MG63 (cell line): ENCODE results near the gene C17orf75. TPM values are rescaled to one million over a fixed set of nuclear protein-coding genes. Genes with fewer than 3 reads are reported as not detected.
"Not testable (repeated sequence)": the region's sequence is repeated elsewhere in the genome, so short reads cannot be mapped to it uniquely, and the experiment has no call there.

ENCODE experiments used
- DNase-seq: peaks from one replicate; pipeline ENCODE4 v3.0.0-alpha.2; 2020
- H3K27me3 ChIP-seq: fragments of 250-450 bp; sonication (Bioruptor Pico); 2 replicates; pipeline ENCODE4 v1.5.1; 2020; ENCODE audit warnings: mild to moderate bottlenecking, moderate library complexity
- H3K36me3 ChIP-seq: fragments of 250-450 bp; sonication (Bioruptor Pico); 2 replicates; pipeline ENCODE4 v1.5.1; 2020; ENCODE audit warnings: mild to moderate bottlenecking, moderate library complexity
- H3K4me3 ChIP-seq: fragments of 250-450 bp; sonication (Bioruptor Pico); 2 replicates; pipeline ENCODE4 v1.5.1; 2020; ENCODE audit warnings: mild to moderate bottlenecking, moderate library complexity
- H3K9me3 ChIP-seq: fragments of 250-450 bp; sonication (Bioruptor Pico); 2 replicates; pipeline ENCODE4 v1.5.1; 2020; ENCODE audit warnings: mild to moderate bottlenecking, moderate library complexity
- total RNA-seq: library from RNA; depleted of rRNA; stranded (reverse); fragments of >200 nt; shearing (Covaris generic); gene quantifications from 2 replicates; pipeline ENCODE4 v1.2.3, GENCODE V29; 2014; ENCODE audit warnings: low replicate concordance; rRNA removed

Gene C17orf75, protein sequence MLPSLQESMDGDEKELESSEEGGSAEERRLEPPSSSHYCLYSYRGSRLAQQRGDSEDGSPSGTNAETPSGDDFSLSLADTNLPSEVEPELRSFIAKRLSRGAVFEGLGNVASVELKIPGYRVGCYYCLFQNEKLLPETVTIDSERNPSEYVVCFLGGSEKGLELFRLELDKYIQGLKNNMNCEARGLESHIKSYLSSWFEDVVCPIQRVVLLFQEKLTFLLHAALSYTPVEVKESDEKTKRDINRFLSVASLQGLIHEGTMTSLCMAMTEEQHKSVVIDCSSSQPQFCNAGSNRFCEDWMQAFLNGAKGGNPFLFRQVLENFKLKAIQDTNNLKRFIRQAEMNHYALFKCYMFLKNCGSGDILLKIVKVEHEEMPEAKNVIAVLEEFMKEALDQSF
- 24.7 and 35.4 TPM in 2 replicates for total RNA-seq

GRCh38 chr17:32341857-32342602 is at the start of gene C17orf75:
TSS of gene C17orf75 (minus strand) at chr17:32342173. CDS start at chr17:32342139, 34 bp downstream.
- peak within 1 kb of the TSS; percentile 70 for H3K4me3 ChIP-seq
- no peaks in the 10 kb centered on the region for H3K9me3 ChIP-seq
- DNase-seq, result peak; percentile 86
- no peaks in the 10 kb centered on the region for H3K27me3 ChIP-seq
- peaks cover 25% of the 10 kb centered on the region for H3K36me3 ChIP-seq

GRCh38 chr17:32388613-32389459 is 46.9 kb upstream of the C17orf75 start:
- no peaks in the 10 kb centered on the region for H3K27me3 ChIP-seq
- no peak overlapping the region for H3K4me3 ChIP-seq
- DNase-seq, result no peak
- no peaks in the 10 kb centered on the region for H3K9me3 ChIP-seq
- H3K36me3 ChIP-seq, result peaks cover 56% of the 10 kb centered on the region

DNA sequence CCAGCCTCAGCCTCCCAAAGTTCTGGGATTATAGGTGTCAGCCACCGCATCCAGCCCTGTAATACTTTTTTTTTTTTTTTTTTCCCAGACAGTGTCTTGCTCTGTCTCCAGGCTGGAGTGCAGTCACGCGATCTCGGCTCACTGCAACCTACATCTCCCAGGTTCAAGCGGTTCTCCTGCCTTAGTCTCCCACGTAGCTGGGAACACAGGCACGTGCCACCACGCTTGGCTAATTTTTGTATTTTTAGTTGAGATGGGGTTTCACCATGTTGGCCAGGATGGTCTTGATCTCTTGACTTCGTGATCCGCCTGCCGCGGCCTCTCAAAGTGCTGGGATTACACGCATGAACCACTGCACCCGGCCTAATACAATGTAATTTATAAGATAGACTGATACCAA is 46.2 kb upstream of the C17orf75 start:
- DNase-seq, H3K27me3 ChIP-seq, H3K9me3 ChIP-seq, H3K4me3 ChIP-seq: not testable (repeated sequence)
- H3K36me3 ChIP-seq, result peaks cover 59% of the 10 kb centered on the region

DNA sequence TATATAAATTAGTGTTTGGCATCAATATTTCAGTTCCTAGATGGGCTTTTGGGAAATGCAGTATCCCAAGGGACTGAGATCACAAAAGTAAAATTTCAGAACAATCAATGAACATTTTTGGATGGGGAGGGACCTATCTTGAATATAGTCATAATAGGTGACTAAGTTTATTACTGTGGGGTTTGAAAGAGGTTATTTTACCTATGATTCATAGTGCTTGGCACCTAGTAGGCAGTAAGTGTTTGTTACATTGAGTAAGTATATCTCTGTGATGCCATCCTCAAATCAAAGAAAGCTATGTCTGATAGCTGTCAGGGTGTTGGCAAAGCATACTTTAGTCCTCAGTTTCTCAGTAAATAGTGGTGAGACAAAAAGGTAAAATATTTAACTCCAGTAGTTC is 44.9 kb upstream of the C17orf75 start:
- DNase-seq, result no peak
- peaks cover 72% of the 10 kb centered on the region for H3K36me3 ChIP-seq
- H3K27me3 ChIP-seq, result no peaks in the 10 kb centered on the region
- H3K4me3 ChIP-seq, result no peak overlapping the region
- H3K9me3 ChIP-seq, result no peaks in the 10 kb centered on the region

- peaks cover 75% of the 10 kb centered on the region for H3K36me3 ChIP-seq
- no peak for DNase-seq
- H3K27me3 ChIP-seq, result no peaks in the 10 kb centered on the region
- no peaks in the 10 kb centered on the region for H3K9me3 ChIP-seq
- no peak overlapping the region for H3K4me3 ChIP-seq
Measured at GRCh38 chr17:32385971-32386370, 44.0 kb upstream of the C17orf75 start.

GRCh38 chr17:32385121-32385520 is 43.1 kb upstream of the C17orf75 start:
- Histone ChIP-seq H3K36me3 (peaks cover 80% of the 10 kb centered on the region), H3K9me3 (no peaks in the 10 kb centered on the region), H3K27me3 (no peaks in the 10 kb centered on the region), H3K4me3 (no peak overlapping the region)
- DNase-seq, result no peak

GRCh38 chr17:32383926-32384434 is 42.0 kb upstream of the C17orf75 start:
- H3K27me3 ChIP-seq, result no peaks in the 10 kb centered on the region
- H3K36me3 ChIP-seq, result peaks cover 87% of the 10 kb centered on the region
- no peak overlapping the region for H3K4me3 ChIP-seq
- no peaks in the 10 kb centered on the region for H3K9me3 ChIP-seq
- DNase-seq, result no peak

DNA sequence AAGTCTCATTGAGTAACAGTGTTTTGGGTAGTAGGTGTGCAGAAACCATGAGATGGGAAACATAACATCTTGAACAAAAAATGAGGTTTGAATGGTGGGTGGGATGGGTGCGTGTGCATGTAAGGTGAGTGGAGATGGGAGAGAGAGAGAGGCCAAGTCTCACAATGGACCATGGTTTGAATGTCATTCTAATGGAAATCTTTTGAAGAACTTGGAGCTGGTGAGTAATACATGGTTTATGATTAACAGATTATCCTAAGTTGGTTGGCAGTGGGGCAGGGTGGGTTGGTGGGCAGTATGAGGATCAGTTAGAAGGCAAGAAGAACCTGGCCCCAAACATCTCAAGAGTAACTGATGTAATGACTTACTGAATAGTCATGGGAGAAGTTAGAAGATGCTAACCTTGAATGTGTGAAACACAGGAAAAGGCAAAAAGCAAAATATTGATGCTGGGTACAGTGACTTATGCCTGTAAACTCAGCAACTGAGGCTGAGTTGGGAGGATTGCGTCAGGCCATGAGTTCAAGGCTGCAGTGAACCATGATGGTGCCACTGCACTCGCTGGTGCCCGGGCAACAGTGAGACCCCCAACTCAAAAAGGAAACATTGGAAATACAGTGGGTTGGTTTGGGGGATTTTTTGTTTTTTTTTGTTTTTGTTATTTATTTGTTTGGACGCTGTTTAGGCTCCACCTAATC is 40.7 kb upstream of the C17orf75 start:
- no peaks in the 10 kb centered on the region for H3K9me3 ChIP-seq
- no peak for DNase-seq
- H3K27me3 ChIP-seq, result no peaks in the 10 kb centered on the region
- no peak overlapping the region for H3K4me3 ChIP-seq
- peaks cover 91% of the 10 kb centered on the region for H3K36me3 ChIP-seq

GRCh38 chr17:32370426-32370825 is 28.5 kb upstream of the C17orf75 start:
- peaks cover 96% of the 10 kb centered on the region for H3K36me3 ChIP-seq
- no peaks in the 10 kb centered on the region for H3K9me3 ChIP-seq
- no peak overlapping the region for H3K4me3 ChIP-seq
- no peak for DNase-seq
- H3K27me3 ChIP-seq, result no peaks in the 10 kb centered on the region

DNA sequence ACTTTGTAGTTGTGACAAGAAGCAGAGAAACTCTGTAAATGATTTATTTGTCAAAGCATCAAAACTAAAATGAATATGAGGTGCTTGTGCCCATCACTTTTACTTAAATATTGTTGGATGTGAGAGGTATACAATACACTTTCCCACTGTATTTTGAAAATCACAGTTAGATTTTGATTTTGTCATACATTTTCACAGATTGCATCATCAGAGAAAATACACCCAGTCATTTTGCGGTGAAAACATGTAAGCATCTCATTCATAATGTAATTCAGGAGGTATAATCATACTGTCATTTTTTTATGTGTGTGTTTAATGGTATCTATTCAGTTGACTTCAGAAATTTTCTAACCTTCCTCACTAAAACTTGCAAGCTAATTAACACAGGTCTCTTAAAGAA is 19.3 kb upstream of the C17orf75 start:
- H3K9me3 ChIP-seq, result no peaks in the 10 kb centered on the region
- no peaks in the 10 kb centered on the region for H3K27me3 ChIP-seq
- DNase-seq, result no peak
- H3K4me3 ChIP-seq, result no peak overlapping the region
- peaks cover 95% of the 10 kb centered on the region for H3K36me3 ChIP-seq

- Histone ChIP-seq H3K36me3 (peaks cover 93% of the 10 kb centered on the region), H3K9me3 (no peaks in the 10 kb centered on the region), H3K4me3 (no peak overlapping the region), H3K27me3 (no peaks in the 10 kb centered on the region)
- no peak for DNase-seq
Measured at GRCh38 chr17:32357615-32358014, 15.6 kb upstream of the C17orf75 start.

DNA sequence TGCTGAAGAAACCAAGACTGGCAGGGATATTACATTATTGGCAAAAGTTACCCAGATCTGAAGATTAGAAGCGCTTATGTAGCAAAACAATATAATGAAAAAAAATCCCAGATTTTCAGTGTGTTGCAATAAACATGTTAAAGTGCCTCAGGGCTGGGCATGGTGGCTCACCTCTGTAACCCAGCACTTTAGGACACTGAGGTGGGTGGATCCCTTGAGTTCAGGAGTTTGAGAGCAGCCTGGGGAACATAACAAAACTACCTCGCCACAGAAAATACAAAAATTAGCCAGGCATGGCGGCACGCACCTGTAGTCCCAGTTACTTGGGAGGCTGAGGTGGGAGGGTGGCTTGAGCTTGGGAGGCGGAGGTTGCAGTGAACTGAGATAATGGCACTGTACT is 14.8 kb upstream of the C17orf75 start:
- peaks cover 93% of the 10 kb centered on the region for H3K36me3 ChIP-seq
- no peak for DNase-seq

GRCh38 chr17:32356378-32356743 is 14.4 kb upstream of the C17orf75 start:
- no peak for DNase-seq
- Histone ChIP-seq H3K4me3 (no peak overlapping the region), H3K9me3 (no peaks in the 10 kb centered on the region), H3K27me3 (no peaks in the 10 kb centered on the region), H3K36me3 (peaks cover 93% of the 10 kb centered on the region)

More for the DNA sequence above, 14.8 kb upstream of the C17orf75 start:
- no peaks in the 10 kb centered on the region for H3K9me3 ChIP-seq
- H3K27me3 ChIP-seq, result no peaks in the 10 kb centered on the region
- H3K4me3 ChIP-seq, result no peak overlapping the region

DNA sequence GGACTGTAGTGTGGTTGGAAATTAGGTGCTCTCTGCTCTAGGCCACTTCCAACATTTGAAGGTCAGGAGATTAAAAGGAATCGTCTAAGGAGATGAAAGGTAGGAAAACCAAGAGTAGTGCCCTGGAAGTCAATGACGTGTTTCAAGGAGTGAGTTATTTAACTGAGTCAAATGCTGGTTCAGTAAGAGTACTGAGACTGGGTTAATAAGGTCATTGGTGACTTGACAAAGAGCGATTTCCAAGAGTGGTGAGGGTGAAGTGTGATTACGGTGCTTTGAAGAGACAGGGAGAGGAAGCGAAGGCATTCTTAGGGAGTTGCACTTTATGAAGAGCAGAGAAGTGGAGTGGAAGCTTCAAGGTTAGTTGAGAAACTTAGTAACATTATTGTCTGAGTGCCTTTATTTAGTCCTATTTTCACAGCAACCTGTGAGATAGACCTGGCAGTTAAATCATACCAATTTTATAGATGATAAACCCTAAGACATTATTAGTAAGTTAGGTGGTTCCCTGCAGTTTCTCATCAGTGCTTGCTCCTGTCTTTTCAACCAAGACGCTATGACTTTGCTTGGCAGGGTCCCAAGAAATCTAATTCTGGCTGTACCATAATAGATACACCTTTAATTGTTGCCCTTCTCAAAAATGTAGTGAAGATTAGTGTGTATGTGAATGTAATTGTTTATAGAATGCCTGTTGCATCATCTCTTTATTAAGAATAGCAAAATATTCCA is 13.8 kb upstream of the C17orf75 start:
- peaks cover 91% of the 10 kb centered on the region for H3K36me3 ChIP-seq
- no peaks in the 10 kb centered on the region for H3K9me3 ChIP-seq
- H3K4me3 ChIP-seq, result no peak overlapping the region
- no peak for DNase-seq
- H3K27me3 ChIP-seq, result no peaks in the 10 kb centered on the region

- not testable (repeated sequence) for DNase-seq, H3K27me3 ChIP-seq, H3K9me3 ChIP-seq
- Histone ChIP-seq H3K4me3 (peak overlapping the region; percentile 90), H3K36me3 (peaks cover 66% of the 10 kb centered on the region)
Measured at GRCh38 chr17:32352734-32353133, 10.8 kb upstream of the C17orf75 start.
